G401.6 (cell line): Measurements from ENCODE around the gene RAI1.

Source experiments
- FAIRE-seq: peaks from 2 replicates; lab custom pipeline; 2012; peaks lifted over from hg19 to GRCh38; lab: Jason Lieb, UNC

The RAI1 gene

DNA sequence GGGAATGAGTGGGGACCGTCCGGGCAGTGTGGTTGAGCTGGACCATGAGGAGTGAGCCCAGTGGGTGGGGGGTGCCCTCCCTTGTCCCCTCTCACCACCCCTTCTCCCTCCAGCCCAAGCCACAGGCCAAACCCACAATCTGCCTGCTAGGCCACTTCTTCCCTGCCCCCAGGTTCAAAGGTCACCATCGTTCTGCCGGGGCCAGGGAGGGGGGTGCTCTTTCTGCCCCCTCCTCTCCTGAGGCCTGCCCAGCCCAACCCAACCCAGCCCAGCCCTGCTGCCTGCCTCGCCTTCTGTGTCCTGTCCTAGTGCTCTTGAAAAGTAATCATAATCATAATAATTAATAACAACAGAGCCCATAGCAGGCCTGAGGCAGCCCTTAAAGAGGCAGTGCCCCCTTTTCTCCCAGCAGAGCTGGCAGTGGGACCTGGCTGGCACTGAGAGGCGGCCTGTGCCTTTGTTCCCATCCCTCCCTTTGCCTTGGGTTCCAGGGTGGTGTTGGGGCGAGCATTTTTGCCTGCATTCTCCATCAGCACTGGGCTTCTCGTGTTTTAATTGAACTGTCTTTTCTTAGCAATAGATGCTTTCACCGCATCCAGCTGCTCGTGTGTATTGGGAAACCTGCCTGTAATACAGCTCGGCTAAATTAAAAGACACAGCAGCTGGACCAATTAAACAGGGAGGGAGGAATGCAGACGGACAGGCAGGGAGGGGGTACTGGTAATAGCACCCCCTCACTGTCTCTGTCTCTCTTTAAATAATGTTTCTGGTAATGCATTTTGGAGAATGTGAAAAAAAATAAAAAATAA, 108.8 kb downstream of the RAI1 start:
- no peak for FAIRE-seq

DNA sequence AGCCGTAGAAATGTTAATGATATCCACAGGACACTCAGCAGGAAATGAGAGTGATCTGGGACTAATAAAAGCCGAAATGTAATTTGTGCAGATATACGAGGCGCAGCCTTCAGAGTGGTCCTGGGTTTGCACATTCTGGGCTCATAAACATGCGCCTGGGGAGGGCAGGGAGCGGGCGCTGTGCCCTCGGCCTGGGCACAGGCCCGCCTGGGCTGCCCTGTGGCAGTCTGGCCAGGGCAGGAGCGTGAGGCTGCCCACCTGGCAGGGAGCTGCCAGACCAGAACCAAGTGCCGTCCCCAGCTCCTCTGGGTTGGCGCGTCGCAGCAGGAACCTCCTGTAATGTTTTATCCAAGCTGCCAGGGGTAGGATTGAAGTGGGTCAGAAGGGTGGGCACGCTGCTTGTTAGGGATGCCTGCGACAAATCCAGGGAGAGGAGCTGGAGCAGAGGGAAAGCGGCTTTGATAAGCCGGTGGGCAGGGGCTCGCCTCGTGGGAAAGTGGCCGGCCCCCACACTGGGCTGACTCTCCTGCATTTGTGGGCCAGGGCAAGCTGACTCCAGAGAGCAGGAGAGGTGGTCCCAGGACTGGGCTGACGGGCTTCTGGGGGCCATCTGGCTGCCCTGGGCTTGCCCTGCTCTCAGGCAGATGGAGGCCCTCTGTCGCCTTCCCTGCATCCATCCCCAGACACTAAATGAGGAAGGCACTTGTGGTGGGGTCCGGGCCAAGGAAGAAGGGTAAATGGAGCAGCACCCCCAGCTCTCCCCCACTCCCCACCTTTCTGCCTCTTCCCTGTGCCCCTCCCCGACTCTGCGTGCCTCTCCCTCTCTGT, 109.6 kb downstream of the RAI1 start:
- no peak for FAIRE-seq

DNA sequence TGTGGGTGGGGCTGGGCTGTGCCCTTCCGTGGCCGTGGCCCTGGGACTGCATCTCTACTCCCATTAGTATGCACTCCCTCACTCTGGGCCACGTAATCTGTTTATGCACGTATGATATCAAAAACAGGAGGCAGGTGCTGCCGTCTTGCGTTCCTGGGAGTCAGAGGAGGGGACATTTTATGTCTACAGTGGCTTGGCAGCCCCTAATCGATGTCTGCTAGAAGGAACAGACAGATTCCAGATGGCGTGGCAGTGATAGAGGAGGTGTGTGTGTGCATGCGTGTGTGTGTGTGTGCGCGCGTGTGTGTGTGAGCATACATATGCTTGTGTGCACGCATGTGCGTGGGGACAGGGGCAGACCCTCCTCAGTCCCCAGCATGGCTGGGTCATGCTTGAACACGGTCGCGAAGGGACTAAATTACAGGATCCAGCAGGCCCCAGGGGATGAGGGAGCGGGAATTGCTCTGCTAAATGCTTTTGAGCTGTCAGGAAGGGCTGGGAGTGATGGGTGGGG, 110.8 kb downstream of the RAI1 start:
- FAIRE-seq, result no peak

DNA sequence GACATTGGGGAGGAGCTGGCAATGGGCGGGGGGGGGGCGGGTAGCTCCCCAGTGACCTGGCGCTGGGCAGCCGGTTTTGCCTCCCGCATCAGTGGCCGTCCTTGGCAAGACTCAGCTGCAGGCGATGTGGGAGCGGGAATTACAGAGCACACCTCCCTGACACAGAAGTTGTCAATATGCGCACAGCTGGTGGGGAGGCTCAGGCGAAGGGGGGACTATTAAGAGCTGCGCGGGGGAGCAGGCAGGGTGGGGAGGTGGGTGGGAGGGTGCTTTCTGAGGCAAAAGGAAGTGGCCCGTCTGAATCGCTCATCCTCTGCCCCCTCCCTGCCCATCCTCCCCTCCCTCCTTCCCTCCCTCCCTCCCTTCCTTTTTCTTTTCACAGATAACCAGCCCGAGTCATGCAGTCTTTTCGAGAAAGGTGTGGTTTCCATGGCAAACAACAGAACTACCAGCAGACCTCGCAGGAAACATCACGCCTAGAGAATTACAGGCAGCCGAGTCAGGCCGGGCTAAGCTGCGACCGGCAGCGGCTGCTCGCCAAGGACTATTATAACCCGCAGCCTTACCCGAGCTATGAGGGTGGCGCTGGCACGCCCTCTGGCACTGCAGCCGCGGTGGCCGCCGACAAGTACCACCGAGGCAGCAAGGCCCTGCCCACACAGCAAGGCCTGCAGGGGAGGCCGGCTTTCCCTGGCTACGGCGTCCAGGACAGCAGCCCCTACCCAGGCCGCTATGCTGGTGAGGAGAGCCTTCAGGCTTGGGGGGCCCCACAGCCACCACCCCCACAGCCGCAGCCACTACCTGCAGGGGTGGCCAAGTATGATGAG, 111.5 kb downstream of the RAI1 start:
- no peak for FAIRE-seq

DNA sequence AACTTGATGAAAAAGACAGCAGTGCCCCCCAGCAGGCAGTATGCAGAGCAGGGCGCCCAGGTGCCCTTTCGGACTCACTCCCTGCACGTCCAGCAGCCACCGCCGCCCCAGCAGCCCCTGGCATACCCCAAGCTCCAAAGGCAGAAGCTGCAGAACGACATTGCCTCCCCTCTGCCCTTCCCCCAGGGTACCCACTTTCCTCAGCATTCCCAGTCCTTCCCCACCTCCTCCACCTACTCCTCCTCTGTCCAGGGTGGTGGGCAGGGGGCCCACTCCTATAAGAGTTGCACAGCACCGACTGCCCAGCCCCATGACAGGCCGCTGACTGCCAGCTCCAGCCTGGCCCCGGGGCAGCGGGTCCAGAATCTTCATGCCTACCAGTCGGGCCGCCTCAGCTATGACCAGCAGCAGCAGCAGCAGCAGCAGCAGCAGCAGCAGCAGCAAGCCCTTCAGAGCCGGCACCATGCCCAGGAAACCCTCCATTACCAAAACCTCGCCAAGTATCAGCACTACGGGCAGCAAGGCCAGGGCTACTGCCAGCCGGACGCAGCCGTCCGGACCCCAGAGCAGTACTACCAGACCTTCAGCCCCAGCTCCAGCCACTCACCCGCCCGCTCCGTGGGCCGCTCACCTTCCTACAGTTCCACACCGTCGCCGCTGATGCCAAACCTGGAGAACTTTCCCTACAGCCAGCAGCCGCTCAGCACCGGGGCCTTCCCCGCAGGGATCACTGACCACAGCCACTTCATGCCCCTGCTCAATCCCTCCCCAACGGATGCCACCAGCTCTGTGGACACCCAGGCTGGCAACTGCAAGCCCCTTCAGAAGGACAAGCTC, 112.3 kb downstream of the RAI1 start:
- no peak for FAIRE-seq

DNA sequence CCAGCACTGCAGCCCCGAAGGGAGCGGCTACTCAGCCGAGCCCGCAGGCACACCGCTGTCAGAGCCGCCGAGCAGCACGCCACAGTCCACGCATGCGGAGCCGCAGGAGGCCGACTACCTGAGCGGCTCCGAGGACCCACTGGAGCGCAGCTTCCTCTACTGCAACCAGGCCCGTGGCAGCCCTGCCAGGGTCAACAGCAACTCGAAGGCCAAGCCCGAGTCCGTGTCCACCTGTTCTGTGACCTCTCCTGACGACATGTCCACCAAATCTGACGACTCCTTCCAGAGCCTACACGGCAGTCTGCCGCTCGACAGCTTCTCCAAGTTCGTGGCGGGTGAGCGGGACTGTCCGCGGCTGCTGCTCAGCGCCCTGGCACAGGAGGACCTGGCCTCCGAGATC, 113.1 kb downstream of the RAI1 start:
- no peak for FAIRE-seq

DNA sequence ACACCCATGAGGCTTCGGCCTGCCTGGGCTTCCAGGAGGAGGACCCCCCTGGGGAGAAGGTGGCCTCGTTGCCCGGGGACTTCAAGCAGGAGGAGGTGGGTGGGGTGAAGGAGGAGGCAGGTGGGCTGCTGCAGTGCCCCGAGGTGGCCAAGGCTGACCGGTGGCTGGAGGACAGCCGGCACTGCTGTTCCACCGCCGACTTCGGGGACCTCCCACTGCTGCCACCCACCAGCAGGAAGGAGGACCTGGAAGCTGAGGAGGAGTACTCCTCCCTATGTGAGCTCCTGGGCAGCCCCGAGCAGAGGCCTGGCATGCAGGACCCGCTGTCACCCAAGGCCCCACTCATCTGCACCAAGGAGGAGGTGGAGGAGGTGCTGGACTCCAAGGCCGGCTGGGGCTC, 114.0 kb downstream of the RAI1 start:
- FAIRE-seq, result no peak

DNA sequence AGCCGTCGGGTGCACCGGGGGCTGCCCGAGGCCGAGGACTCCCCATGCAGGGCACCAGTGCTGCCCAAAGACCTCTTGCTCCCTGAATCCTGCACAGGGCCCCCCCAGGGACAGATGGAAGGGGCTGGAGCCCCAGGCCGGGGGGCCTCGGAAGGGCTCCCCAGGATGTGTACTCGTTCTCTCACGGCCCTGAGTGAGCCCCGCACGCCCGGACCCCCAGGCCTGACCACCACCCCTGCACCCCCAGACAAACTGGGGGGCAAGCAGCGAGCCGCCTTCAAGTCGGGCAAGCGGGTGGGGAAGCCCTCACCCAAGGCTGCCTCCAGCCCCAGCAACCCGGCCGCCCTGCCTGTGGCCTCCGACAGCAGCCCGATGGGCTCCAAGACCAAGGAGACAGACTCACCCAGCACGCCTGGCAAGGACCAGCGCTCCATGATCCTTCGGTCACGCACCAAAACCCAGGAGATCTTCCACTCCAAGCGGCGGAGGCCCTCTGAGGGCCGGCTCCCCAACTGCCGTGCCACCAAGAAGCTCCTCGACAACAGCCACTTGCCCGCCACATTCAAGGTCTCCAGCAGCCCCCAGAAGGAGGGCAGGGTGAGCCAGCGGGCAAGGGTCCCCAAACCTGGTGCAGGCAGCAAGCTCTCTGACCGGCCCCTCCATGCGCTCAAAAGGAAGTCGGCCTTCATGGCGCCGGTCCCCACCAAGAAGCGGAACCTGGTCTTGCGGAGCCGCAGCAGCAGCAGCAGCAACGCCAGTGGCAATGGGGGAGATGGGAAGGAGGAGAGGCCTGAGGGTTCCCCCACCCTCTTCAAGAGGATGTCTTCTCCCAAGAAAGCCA, 114.9 kb downstream of the RAI1 start:
- no peak for FAIRE-seq

DNA sequence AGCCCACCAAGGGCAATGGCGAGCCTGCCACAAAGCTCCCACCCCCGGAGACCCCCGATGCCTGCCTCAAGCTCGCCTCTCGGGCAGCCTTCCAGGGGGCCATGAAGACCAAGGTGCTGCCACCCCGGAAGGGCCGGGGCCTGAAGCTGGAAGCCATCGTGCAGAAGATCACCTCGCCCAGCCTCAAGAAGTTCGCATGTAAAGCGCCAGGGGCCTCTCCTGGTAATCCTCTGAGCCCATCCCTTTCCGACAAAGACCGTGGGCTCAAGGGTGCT, 115.5 kb downstream of the RAI1 start:
- no peak for FAIRE-seq

DNA sequence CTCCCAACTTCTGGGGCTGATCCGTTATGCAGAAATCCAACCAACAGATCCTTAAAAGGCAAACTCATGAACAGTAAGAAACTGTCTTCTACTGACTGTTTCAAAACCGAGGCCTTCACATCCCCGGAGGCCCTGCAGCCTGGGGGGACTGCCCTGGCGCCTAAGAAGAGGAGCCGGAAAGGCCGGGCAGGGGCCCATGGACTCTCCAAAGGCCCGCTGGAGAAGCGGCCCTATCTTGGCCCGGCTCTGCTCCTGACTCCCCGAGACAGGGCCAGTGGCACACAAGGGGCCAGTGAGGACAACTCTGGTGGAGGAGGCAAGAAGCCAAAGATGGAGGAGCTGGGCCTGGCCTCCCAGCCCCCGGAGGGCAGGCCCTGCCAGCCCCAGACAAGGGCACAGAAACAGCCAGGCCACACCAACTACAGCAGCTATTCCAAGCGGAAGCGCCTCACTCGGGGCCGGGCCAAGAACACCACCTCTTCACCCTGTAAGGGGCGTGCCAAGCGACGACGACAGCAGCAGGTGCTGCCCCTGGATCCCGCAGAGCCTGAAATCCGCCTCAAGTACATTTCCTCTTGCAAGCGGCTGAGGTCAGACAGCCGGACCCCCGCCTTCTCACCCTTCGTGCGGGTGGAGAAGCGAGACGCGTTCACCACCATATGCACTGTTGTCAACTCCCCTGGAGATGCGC, 116.0 kb downstream of the RAI1 start:
- FAIRE-seq, result no peak

DNA sequence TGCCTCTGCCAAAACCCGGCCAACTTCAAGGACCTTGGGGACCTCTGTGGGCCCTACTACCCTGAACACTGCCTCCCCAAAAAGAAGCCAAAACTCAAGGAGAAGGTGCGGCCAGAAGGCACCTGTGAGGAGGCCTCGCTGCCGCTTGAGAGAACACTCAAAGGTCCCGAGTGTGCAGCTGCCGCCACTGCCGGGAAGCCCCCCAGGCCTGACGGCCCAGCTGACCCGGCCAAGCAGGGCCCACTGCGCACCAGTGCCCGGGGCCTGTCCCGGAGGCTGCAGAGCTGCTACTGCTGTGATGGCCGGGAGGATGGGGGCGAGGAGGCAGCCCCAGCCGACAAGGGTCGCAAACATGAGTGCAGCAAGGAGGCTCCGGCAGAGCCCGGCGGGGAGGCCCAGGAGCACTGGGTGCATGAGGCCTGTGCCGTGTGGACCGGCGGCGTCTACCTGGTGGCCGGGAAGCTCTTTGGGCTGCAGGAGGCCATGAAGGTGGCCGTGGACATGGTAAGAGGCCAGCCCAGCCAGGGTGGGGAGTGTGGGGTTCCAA, 116.8 kb downstream of the RAI1 start:
- no peak for FAIRE-seq

DNA sequence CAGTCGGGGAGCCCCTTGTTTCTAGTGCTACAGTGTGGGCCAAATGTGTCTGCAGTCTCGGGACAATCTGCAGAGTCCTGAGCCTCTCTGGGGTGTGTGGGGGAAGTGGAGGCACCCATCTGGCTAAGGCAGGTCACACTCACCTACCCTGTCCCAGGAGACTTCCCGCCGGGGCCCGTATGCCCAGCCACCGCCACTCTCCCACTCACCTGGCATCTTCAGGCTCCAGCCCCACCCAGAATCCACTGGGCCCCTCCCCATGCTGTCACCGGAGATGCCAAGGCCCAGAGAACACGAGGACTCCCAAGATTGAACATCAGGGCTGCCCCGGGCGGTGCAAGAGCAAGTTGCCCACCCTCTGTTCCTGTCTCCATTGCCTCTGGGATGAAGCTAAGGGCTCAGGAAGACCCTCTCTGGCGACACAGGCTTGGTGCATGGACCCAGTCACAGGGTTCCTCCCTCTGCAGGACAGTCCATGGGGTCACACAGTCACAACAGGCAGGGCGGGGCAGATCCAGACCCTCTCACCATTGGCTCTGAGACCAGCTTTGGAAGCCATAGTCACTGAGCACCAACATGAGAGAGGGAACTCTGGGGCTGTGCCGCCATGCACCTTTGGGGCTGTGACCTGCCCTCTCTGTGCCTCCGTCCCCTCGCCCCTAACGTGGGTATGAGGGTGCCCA, 117.5 kb downstream of the RAI1 start:
- no peak for FAIRE-seq

DNA sequence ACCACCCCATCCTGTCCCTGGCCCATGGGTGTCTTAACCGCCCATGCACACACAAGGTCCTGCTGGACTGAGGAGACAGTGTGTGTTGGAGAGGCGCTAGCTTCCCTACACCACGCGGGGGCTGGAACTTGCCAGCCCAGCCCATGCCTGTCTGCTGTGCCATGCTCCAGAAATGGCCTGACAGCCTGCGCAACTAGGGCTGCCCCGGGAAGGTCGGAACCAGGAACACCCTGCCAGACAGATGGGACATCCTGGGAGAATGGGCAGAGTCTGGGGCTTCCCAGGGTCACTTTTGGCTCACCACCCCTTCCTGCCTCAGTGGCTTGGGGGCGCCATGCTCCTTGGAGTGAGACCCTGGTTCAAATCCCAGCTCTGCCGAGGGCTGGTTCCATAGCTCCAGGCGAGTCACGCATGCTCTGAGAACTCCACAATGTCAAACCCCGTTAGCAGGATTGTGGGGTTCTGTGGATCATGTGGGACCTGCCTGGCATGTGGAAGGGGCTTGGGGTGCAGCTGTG, 119.3 kb downstream of the RAI1 start:
- no peak for FAIRE-seq

DNA sequence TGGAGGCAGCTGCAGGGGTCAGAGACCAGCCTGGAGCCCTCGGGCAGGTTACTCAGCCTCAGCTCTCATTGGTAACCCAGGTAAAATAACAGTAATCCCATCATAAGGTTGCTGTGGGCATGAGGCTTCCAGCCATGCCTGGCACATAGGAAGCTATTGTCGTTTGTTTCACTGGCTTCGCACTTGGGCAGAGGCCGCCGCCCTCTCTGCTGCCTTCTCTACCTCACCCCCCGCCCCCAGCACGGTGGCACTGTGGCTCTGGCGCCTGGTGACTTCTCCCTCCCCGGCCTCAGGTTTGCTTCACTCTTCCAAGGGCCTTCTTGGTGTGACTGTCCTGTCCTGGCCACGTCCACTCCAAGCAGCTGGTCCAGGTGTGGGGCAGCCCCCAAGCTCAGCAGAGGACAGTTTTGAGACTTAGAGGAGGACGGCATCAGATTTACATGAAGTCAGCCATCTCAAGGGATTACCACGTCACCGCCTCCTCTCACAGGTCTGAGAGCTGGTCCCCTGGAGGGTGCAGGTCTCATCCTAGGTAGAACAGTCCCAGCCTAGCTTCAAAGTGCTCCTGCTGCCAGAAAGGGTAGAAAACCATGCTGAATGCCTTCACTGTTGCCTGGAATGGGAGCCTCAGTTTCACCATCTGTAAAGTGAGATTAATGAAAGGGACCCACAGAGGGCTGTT, 120.7 kb downstream of the RAI1 start:
- FAIRE-seq, result no peak

DNA sequence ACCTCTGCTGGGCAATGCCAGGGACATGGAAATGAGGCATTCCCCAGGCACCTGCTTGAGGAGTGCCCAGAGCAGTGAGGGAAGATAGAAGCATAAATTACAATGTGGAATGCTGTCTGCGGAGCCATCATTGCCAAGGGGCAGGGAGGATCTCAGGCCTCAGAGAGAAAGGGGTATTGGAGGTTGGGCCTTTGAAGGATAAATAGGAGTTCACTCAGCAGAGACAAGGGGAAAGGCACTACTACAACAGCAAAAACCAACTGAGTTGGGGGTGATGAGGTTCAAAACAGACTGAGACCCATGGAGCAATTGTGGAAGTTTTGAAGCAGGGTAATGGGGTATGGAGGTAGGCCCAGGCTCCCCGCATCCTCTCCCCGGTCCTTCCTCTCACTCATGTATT, 122.7 kb downstream of the RAI1 start:
- no peak for FAIRE-seq

DNA sequence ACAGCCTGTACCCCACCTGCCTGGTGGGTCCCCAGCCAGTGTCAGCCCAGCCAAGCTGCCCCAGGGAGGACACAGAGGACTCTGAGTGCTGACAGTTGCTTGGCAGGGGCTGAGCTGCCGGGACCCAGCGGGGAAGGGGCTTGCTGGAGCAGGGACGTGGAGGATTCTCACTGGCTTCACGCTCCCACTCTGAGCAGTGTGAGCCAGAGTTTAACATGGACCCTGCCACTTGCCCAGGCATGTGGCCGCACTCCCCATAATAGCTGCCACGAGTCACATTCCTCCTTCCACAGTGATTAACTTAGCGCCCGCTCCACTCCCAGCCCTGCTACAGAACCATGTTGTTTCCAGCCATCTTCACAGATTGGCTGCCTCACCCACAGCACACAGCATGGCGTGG, 124.3 kb downstream of the RAI1 start:
- FAIRE-seq, result no peak

DNA sequence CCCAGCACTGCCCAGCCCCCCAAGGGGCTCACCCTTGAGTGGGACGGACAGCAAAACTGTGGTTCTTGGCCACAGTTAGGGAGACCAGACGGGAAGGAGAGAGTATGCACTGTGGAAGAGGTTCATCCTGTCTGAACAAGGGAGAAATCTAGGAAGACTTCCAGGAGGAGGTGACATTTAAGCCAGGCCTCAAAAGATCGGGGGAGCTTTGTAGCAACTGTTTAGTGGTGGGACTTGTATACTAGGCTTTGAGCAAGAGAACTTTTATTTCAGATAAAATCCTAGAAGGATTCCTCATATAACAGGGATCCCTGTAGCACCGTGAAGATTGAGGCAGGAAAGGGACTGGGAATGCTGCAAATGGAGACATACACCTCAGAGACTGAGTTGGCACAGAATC, 124.8 kb downstream of the RAI1 start:
- FAIRE-seq, result no peak

DNA sequence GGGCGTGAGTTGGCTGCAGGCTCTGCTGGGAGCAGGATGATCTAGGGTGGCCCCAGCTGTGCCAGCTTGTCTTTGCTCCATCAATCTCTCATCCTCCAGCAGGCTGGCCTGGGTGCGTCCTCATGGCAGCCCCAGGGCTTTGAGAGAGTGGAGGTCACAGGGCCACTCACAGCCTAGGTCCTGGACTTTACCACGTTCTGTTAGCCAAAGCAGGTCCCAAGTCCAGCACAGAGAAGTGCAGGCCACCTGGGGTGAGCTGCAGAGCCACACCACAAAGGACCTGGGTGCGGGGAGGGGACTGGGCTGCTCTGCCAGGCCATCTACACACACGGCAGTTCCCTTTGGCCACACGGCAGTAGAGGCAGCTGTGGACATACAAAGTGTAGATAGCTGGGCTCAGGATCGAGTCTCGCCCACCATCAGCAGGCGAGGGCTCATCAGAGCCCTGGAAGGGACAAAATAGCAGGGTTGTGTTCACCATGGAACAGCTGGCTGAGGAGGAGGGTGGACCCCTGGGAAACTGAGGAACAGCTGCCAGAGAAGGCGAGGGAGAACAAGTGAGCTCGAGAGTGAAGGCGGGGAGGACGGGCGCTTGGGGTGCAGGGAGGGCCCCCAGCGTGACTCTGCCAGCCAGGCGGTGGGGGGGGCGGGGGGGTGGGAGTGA, 125.5 kb downstream of the RAI1 start:
- no peak for FAIRE-seq
